Right lobe of liver (tissue), 6 donors: Measurements from ENCODE around the gene PIK3IP1. TPM values are rescaled to one million over a fixed set of nuclear protein-coding genes. Genes with fewer than 3 reads are reported as not detected.

ENCODE experiments used
- ATAC-seq, 4 donors: fragments of 200-7000 bp; cut with Tn5 transposase; one replicate each; pipeline ENCODE4 v1.9.1; 2020; ENCODE audit warnings: mild to moderate bottlenecking in 4 of 4, moderate library complexity in 4 of 4
- DNase-seq, 3 donors: peaks; one replicate each; pipeline ENCODE4 v3.0.0-alpha.2; 2020
- H3K27ac ChIP-seq, 3 donors: fragments of 200-600 bp; one replicate each; pipeline ENCODE4 v1.8.0; 2022
- H3K27me3 ChIP-seq, 2 donors: fragments of 200-600 bp; one replicate each; pipeline ENCODE4 v1.8.0; 2022
- H3K36me3 ChIP-seq, 4 donors: fragments of 200-600 bp; sonication (generic) in 1 of 4; one replicate each; pipeline versions ENCODE4 v1.5.1 to v1.8.0; 2017 to 2022; ENCODE audit warnings: control low read depth in 1 of 4
- H3K4me1 ChIP-seq, 4 donors: fragments of 200-600 bp; sonication (generic) in 1 of 4; one replicate each; pipeline versions ENCODE4 v1.5.1 to v1.8.0; 2017 to 2022; ENCODE audit warnings: control low read depth in 1 of 4
- H3K4me3 ChIP-seq, 3 donors: fragments of 200-600 bp; one replicate each; pipeline ENCODE4 v1.8.0; 2022
- H3K9me3 ChIP-seq, 4 donors: fragments of 200-600 bp; sonication (generic) in 1 of 4; one replicate each; pipeline versions ENCODE4 v1.5.1 to v1.8.0; 2017 to 2022; ENCODE audit warnings: control low read depth in 1 of 4
- CTCF ChIP-seq, 4 donors: fragments of 200-600 bp in 3 of 4; fragments of 450-650 bp in 1 of 4; IDR thresholded peaks; one replicate each; pipeline versions ENCODE4 v1.5.1 to v1.8.0; 2016 to 2022; ENCODE audit warnings: antibody characterized with exemption in 4 of 4, mild to moderate bottlenecking in 2 of 4
- POLR2A ChIP-seq: fragments of 450-650 bp; IDR thresholded peaks from one replicate; pipeline ENCODE4 v1.6.1; 2017; ENCODE audit warnings: antibody characterized with exemption, mild to moderate bottlenecking
- WGBS: methylation state at CpG from one replicate; pipeline ENCODE4 v1.1.6; 2018; ENCODE audit warnings: low coverage, low lambda C conversion rate; ENCODE audit not compliant: insufficient coverage; ENCODE audit errors: missing lambda C conversion rate; 5-methylcytosine and 5-hydroxymethylcytosine counted together
- intact Hi-C, 2 donors: fragments of 100-400 bp; cut with DNase I; formaldehyde crosslinking; loops; one replicate each; pipeline versions ENCODE4 v1.11.2 to v1.14.1; 2022
- total RNA-seq, 6 experiments: library from RNA; depleted of rRNA in 2 of 6; stranded (reverse); fragments of >200 nt in 2 of 6; fragmentation: NEBNext Ultra II Directional in 3 of 6; extraction: Animal tissue kit (Norgen Biotek cat#: 25700) in 3 of 6; gene quantifications; one replicate each; pipeline versions ENCODE4 v1.1.0 to v1.2.4, GENCODE V29; 2016 to 2023
- donor health status: DM: no; HTN: yes; CAD: no.
- donor health status: DM: no; HTN: no; CAD: no.
- donor health status: DM: no; HTN: no; CAD: no.
- donor health status: DM: no; HTN: yes; CAD: no.
- donor health status: DM: no; HTN: yes; CAD: no.

PIK3IP1 gene
- total RNA-seq, 6 experiments from 2014 or later = 1.3 to 6.6 (median 5.6) TPM

- Histone ChIP-seq H3K4me1 (peaks cover 0 to 15% (median 5%) of the 10 kb centered on the region in 4 donors), H3K9me3 (no peaks in the 10 kb centered on the region), H3K27ac (peak overlapping the region in 2 of 3 donors; percentile 18 to 74), H3K27me3 (no peaks in the 10 kb centered on the region), H3K36me3 (peaks cover 7 to 18% (median 14%) of the 10 kb centered on the region in 4 donors), H3K4me3 (no peak overlapping the region)
- WGBS = 36% methylated on average over 5 of the region's 6 CpGs
- TF ChIP-seq POLR2A (no peak), CTCF (IDR thresholded peaks at IDR 0.05) (no peak)
- intact Hi-C loops = no loop called here
- DNase-seq (peak; percentile 51 to 91 (median 81)), ATAC-seq (peak in 3 of 4 donors; percentile 61 to 95 (median 91))
Observed at GRCh38 chr22:31278626-31279326, 13.5 kb downstream of the PIK3IP1 start.

DNA sequence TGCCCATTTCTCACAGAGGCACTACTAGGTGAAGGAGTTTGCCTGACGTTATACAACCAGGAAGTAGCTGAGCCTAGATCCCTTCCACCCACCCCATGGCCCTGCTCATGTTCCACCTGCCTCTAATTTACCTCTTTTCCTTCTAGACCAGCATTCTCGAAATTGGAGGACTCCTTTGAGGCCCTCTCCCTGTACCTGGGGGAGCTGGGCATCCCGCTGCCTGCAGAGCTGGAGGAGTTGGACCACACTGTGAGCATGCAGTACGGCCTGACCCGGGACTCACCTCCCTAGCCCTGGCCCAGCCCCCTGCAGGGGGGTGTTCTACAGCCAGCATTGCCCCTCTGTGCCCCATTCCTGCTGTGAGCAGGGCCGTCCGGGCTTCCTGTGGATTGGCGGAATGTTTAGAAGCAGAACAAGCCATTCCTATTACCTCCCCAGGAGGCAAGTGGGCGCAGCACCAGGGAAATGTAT is 14.1 kb downstream of the PIK3IP1 start:
- ATAC-seq = peak in 3 of 4 donors; percentile 3 to 27 (median 9)
- DNase-seq = peak in 1 of 3 donors; percentile 48
- Histone ChIP-seq H3K27me3 (no peaks in the 10 kb centered on the region), H3K27ac (peak overlapping the region in 2 of 3 donors; percentile 18 to 74), H3K9me3 (no peaks in the 10 kb centered on the region), H3K36me3 (peaks cover 7 to 24% (median 17%) of the 10 kb centered on the region in 4 donors), H3K4me3 (no peak overlapping the region), H3K4me1 (peaks cover 0 to 15% (median 5%) of the 10 kb centered on the region in 4 donors)
- WGBS = 84% methylated on average over 3 of the region's 9 CpGs
- intact Hi-C loops = no loop called here
- TF ChIP-seq POLR2A = no peak
- TF ChIP-seq CTCF (IDR thresholded peaks at IDR 0.05) = no peak

DNA sequence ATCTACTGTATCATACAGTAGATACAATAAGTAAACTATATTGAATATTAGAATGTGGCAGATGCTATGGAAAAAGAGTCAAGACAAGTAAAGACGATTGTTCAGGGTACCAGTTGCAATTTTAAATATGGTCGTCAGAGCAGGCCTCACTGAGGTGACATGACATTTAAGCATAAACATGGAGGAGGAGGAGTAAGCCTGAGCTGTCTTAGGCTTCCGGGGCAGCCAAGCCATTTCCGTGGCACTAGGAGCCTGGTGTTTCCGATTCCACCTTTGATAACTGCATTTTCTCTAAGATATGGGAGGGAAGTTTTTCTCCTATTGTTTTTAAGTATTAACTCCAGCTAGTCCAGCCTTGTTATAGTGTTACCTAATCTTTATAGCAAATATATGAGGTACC is 14.5 kb downstream of the PIK3IP1 start:
- H3K27me3 ChIP-seq = no peaks in the 10 kb centered on the region
- intact Hi-C loops = no loop called here
- ATAC-seq (no peak), DNase-seq (peak in 1 of 3 donors; percentile 15)
- peaks cover 0 to 15% (median 5%) of the 10 kb centered on the region in 4 donors for H3K4me1 ChIP-seq
- H3K4me3 ChIP-seq = no peak overlapping the region
- peak overlapping the region in 1 of 3 donors; percentile 74 for H3K27ac ChIP-seq
- H3K9me3 ChIP-seq = no peaks in the 10 kb centered on the region
- H3K36me3 ChIP-seq = peaks cover 7 to 27% (median 17%) of the 10 kb centered on the region in 4 donors
- TF ChIP-seq CTCF (IDR thresholded peaks at IDR 0.05) = no peak
- TF ChIP-seq POLR2A = no peak
- WGBS = 75% methylated on average over 5 of the region's 5 CpGs

- 98% methylated on average over 19 of the region's 69 CpGs for WGBS
- Histone ChIP-seq H3K27me3 (no peaks in the 10 kb centered on the region), H3K36me3 (peaks cover 7 to 31% (median 17%) of the 10 kb centered on the region in 4 donors), H3K4me3 (no peak overlapping the region), H3K4me1 (peaks cover 0 to 15% (median 5%) of the 10 kb centered on the region in 4 donors), H3K27ac (no peak overlapping the region), H3K9me3 (no peaks in the 10 kb centered on the region)
- TF ChIP-seq CTCF (IDR thresholded peaks at IDR 0.05) = no peak
- intact Hi-C loops = no loop called here
- no peak for ATAC-seq
- no peak for DNase-seq
Observed at GRCh38 chr22:31276426-31277167, 15.7 kb downstream of the PIK3IP1 start.
